ENCODE results near the gene MCOLN1.

DNA sequence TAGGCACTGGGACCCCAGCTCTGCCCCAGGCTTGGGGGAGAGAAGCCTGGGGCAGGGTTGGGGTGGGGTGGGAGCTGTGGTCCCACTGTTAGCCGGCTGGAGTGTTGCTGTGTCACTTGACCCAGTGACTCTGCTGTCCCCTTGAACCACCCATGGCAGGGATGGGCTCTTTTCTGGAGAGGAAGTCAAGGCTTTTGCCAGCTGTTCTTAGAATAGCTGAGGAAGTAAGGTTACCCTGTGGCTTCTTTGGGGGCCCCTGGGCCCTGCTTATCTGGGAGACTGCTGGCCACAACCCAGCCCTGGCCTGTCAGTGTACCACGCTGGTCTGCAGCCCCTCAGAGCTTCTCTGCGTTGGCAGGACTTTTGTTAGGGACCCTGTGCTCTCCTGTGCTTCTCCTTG lies 22.2 kb downstream of the MCOLN1 start:
- TF ChIP-seq POLR2A (IDR thresholded peaks at IDR 0.05) = no peak
- TF ChIP-seq, protein P1, sequence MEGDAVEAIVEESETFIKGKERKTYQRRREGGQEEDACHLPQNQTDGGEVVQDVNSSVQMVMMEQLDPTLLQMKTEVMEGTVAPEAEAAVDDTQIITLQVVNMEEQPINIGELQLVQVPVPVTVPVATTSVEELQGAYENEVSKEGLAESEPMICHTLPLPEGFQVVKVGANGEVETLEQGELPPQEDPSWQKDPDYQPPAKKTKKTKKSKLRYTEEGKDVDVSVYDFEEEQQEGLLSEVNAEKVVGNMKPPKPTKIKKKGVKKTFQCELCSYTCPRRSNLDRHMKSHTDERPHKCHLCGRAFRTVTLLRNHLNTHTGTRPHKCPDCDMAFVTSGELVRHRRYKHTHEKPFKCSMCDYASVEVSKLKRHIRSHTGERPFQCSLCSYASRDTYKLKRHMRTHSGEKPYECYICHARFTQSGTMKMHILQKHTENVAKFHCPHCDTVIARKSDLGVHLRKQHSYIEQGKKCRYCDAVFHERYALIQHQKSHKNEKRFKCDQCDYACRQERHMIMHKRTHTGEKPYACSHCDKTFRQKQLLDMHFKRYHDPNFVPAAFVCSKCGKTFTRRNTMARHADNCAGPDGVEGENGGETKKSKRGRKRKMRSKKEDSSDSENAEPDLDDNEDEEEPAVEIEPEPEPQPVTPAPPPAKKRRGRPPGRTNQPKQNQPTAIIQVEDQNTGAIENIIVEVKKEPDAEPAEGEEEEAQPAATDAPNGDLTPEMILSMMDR (IDR thresholded peaks at IDR 0.05) = no peak
